DMS153 treated with DMSO at 0.1 percent for 48 hours (cell line): ENCODE data around the gene FAM168B.
"Not testable (repeated sequence)": the region's sequence is repeated elsewhere in the genome, so short reads cannot be mapped to it uniquely, and the experiment has no call there.

Experiments used
- DNase-seq: peaks from one replicate; lab custom pipeline; 2025; ENCODE audit not compliant: unreplicated experiment; lab: John Stamatoyannopoulos, UW

FAM168B gene

DNA sequence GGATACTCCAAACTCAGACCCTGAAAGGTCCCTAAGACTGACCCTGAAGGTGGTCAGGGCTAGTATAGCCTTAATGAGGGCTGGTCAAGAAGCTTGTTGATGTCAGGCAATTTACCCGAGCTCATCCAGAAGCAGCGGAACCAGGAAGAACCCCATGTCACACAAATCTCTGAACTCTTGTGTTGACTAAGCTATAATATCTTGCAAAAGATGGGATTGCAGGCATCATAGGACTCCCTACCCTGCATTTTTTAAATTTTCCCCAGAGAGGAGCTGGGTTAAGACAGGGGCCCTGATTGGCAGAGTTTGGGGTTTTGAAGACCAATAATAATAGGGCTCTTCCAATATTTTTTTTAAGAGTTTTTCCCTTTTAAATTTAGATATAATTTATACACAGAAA is 9.9 kb upstream of the FAM168B start:
- no peak for DNase-seq

GRCh38 chr2:131094463-131095281 is 1.4 kb upstream of the FAM168B start:
- DNase-seq, result peak; percentile 30

GRCh38 chr2:131093696-131094462 is 619 bp upstream of the FAM168B start:
- DNase-seq, result peak; percentile 74

GRCh38 chr2:131092458-131093005 is 728 bp downstream of the FAM168B start:
- no peak for DNase-seq

DNA sequence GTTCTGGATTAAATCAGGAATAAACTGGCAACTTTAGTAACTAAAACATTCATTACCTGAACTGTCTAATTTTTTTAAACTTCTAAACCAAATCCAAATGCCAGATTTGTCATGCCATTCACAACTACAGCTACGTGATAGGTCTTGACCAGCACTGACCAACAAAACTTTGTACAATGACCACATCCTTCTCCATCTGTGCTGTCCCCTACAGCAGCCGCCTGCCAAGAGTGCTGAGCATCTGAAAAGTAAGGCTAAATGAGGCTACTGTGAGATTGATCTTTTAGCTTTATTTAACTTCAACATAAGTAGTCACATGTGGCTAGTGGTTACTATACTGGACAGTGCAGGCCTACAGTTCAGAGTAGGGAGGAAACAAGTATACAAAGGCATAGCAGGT is 7.6 kb downstream of the FAM168B start:
- no peak for DNase-seq

DNA sequence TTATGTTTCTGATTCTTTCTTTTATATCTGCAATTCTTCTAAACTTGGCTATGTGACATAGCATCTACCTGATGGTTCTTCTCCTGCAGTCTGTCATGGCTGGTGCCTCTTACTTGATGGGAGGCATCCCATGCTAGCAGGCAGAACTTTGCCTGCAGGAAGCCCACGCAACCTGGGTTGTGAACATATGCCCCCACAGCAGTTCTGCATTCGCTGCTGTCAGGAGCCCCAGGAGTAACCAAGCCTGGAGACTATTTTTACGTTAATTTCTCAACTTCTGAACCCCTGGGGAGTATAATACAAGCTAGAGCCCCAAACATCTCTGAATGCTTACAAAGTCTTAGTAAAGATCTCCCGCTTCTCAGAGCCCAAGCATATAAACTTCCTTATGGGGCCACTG is 12.1 kb downstream of the FAM168B start:
- DNase-seq, result no peak

- DNase-seq, result not testable (repeated sequence)
Measured at GRCh38 chr2:131079931-131080330, 13.3 kb downstream of the FAM168B start.

DNA sequence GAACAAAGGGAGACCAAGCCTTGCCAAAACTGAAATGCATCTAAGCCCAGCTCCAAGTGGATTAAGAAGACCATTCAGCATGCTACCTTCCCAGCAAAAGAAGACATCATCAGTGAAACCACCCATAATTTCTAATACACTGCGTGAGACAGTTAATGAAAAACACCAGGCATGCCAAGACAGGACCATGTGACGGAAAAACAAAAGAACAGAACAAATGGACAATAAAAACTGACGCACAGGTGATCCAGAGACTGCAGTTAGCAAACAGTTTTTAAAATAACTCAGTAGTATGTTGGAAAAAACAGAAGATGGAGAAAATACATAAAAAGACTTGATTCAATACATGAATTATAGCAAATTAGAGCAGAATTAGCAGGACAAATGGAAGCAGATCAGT is 15.3 kb downstream of the FAM168B start:
- no peak for DNase-seq

GRCh38 chr2:131077182-131077846 is 15.9 kb downstream of the FAM168B start:
- DNase-seq, result no peak

- no peak for DNase-seq
Measured at GRCh38 chr2:131076707-131077106, 16.6 kb downstream of the FAM168B start.

DNA sequence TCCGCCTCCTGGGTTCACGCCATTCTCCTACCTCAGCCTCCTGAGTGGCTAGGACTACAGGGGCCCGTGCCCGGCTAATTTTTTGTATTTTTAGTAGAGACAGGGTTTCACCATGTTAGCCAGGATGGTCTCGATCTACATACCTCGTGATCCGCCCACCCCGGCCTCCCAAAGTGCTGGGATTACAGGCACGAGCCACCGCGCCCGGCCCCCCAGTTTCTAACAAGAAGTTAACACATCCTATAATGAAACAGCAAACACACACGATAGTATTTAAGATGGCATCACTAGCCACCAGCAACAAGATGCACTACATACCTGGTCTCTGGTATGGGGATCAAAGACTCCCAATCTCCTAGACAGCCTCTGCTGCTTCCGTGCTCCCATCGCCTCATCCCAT is 17.7 kb downstream of the FAM168B start:
- not testable (repeated sequence) for DNase-seq

DNA sequence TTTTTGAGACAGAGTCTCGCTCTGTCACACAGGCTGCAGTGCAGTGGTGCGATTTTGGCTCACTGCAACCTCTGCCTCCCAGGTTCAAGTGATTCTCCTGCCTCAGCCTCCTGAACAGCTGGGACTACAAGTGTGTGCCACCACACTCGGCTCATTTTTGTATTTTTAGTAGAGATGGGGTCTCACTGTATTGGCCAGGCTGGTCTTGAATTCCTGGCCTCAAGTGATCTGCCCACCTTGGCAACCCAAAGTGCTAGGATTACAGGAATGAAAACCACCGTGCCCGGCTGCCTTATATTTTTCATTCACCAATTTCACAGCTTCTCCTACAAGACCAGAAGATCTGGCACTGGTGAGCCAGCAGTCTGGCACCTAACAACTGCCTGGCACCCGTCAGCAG is 25.1 kb downstream of the FAM168B start:
- not testable (repeated sequence) for DNase-seq

GRCh38 chr2:131067465-131068125 is 25.7 kb downstream of the FAM168B start:
- no peak for DNase-seq

DNA sequence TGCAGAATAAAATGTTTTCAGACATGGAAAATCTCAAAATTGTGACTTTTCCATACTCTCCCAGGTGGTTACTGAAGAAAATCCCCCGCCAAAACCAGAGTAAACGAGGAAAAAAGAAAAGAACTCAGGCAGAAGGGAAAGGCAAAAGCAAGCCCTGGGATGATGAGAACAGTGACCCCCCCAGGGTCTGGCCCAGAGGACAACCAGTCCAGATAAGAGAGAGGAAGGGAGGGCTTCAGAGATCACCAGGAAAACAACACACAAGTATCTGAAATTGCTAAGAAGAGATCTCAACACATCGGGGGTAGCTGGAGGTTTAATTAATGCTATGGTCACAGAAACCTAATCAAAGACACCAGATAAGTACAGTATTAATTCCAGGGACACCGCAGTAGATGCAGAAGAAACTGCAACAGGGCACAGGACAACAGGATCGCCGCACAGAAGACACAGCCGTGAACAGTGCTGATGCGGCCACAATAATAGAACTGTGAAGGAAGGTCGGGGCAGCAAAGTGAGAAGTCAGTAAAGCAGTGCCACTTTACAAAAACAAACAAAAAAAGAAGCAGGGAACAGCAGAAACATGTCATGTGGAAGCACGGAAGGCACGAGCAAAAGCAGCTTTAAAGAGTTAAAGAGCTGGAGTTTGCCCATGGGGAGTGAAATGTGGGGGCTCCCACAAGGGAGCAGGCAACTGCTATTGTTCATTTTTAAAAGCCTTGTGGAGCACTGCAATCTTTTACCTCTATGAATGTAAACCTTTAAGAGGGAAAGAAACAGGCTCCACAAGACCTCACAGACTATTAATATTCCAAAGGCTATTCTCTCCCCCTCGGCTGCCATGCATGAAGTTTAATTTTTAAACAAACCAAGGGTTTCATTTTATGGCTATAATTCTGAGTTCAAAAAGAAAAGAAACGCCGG is 28.4 kb downstream of the FAM168B start:
- no peak for DNase-seq

GRCh38 chr2:131063501-131064283 is 29.6 kb downstream of the FAM168B start:
- DNase-seq, result no peak

DNA sequence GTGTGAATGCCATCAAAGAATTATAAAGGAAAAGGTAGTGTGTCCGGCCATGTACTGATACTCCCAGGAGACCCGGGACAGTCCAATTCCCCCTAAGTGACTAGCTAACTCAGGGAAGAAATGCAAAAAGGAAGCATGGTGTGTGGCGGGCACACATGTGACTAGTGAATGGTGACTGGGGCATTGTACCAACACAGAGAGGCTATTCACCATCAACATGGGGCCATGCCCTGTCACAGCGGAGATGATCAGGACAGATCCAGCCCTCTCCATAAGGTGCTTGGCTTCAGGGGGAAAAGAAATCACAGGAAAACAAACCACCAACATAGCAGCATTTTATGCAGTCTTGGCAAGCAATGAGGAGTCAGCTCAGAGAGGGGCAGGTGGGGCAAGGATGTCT is 34.3 kb downstream of the FAM168B start:
- no peak for DNase-seq

DNA sequence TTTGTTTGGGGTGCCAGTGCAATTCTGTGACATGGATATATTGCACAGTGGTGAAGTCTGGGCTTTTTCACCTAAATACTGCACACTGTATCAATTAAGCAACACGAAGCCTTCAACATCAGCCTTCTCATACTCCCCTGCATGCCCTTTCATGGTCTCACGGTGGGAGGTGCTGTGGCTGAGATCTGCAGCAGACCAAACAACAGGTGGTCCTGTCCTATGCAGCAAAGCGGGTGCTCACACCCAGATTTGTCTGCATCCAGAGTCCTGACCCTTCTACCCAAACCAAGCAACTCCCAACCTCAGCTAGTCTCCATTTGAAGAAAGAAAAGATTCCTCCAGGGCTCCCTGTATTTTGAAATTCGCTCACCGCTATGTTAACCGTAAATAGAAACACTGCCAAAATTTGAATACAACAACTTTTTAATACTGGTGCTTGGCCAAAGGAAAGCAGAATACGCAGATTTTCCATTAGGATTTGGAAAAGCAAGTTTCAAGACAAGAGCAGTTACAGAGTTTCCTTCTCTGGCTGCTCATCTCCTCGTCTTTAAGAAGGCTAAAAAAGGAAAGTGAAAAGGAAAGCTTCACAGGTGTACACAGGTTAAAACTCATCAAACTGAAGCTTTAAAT is 34.9 kb downstream of the FAM168B start:
- DNase-seq, result no peak

- no peak for DNase-seq
Measured at GRCh38 chr2:131056932-131057287, 36.4 kb downstream of the FAM168B start.
